ENCODE data around the gene DMD.

The DMD gene

DNA sequence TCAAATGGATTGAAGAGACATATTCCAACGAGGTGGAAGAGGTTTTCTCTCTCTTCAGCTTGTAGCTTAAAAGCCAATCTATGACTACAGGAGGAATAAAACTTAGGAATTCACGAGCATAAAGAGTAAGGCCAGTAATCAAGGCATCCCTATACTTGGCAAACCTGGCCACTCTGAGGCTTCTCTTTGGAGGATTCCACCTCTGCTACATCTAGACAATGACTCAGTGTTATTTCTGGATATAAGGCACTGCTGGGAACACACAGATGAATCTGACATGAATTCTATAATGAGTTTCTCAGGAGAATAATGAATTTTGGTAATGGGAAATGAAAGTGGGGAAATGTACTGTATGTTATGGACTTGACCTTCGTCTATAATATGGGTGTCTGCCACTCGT lies 1123.7 kb downstream of the DMD start:
- Histone ChIP-seq H3K9me3 (ENCODE audit: control extremely low read depth in 1 of 5, control insufficient read depth in 4 of 5, insufficient read depth in 2 of 5, low read depth in 1 of 5, low read length in 4 of 5) (no peaks in the 10 kb centered on the region), H3K4me1 (ENCODE audit: control extremely low read depth in 1 of 4, control insufficient read depth in 4 of 4, insufficient read depth in 4 of 4, low read length in 3 of 4) (no peaks in the 10 kb centered on the region), H3K36me3 (ENCODE audit: control insufficient read depth in 4 of 4, insufficient read depth in 4 of 4, low read length in 3 of 4) (no peaks in the 10 kb centered on the region), H3K27ac (ENCODE audit: insufficient read depth in 1 of 2, low read depth in 1 of 2, low read length in 2 of 2, poor library complexity in 1 of 2, severe bottlenecking in 2 of 2) (no peak overlapping the region), H3K4me3 (ENCODE audit: control insufficient read depth in 1 of 7, extremely low read depth in 1 of 7, insufficient read depth in 4 of 7, low read depth in 2 of 7, low read length in 6 of 7) (no peak overlapping the region), H3K27me3 (replicated peaks in 2 of 5; ENCODE audit: control insufficient read depth in 4 of 5, insufficient read depth in 5 of 5, low read length in 4 of 5) (no peaks in the 10 kb centered on the region)
- DNase-seq: no peak
- WGBS (ENCODE audit: insufficient coverage): 43% methylated on average over 2 of the region's 4 CpGs
- POLR2A ChIA-PET: no interaction called here
- CTCF ChIA-PET: no interaction called here

DNA sequence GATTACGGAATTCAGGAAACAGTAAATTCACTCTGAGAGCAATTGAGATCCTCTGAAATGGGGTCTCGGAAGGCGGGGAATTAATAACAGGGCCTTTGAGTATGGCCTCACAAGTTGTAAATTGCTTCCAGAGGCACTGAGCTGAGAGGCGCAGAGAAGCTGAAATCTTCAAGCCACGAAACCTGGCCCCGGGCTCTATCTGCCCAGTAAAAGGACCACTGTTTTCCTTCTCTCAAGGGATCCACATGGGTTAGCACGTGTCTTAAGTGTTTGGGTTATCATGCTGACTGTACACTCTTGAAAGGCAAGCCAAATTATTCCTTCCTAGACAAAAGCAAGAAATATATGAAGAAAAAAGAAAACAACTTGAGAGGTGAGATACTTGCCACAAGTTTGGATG lies 1126.6 kb downstream of the DMD start:
- H3K27me3 ChIP-seq (replicated peaks in 2 of 5; ENCODE audit: control insufficient read depth in 4 of 5, insufficient read depth in 5 of 5, low read length in 4 of 5): no peaks in the 10 kb centered on the region
- H3K27ac ChIP-seq (ENCODE audit: insufficient read depth in 1 of 2, low read depth in 1 of 2, low read length in 2 of 2, poor library complexity in 1 of 2, severe bottlenecking in 2 of 2): no peak overlapping the region
- CTCF ChIA-PET: no interaction called here
- WGBS (ENCODE audit: insufficient coverage): 82% methylated on average over 6 of the region's 7 CpGs
- H3K36me3 ChIP-seq (ENCODE audit: control insufficient read depth in 4 of 4, insufficient read depth in 4 of 4, low read length in 3 of 4): no peaks in the 10 kb centered on the region
- no peak for DNase-seq
- no peaks in the 10 kb centered on the region for H3K9me3 ChIP-seq (ENCODE audit: control extremely low read depth in 1 of 5, control insufficient read depth in 4 of 5, insufficient read depth in 2 of 5, low read depth in 1 of 5, low read length in 4 of 5)
- POLR2A ChIA-PET: no interaction called here
- H3K4me3 ChIP-seq (ENCODE audit: control insufficient read depth in 1 of 7, extremely low read depth in 1 of 7, insufficient read depth in 4 of 7, low read depth in 2 of 7, low read length in 6 of 7): no peak overlapping the region
- H3K4me1 ChIP-seq (ENCODE audit: control extremely low read depth in 1 of 4, control insufficient read depth in 4 of 4, insufficient read depth in 4 of 4, low read length in 3 of 4): no peaks in the 10 kb centered on the region

DNA sequence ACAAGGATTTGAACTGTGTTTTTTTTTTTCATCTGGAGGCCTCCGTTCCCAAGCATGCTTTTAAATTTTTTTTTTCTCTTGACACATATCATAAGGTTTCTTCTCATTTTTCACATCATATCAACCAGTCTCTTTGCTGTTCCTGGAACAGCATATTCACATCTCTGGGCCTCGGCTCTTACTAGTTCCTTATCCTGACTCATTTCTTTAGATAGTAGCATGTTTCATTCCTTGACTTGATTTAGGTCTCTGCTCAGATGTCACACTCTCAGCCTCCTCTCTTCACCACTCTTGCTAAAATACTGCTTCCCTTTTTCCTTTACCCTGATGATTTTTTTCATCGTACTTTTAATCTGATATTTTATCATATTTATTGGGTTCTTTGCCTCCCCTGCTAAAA lies 1163.1 kb downstream of the DMD start:
- WGBS (ENCODE audit: insufficient coverage): 84% methylated on average over 2 of the region's 3 CpGs
- no peaks in the 10 kb centered on the region for H3K27me3 ChIP-seq (replicated peaks in 2 of 5; ENCODE audit: control insufficient read depth in 4 of 5, insufficient read depth in 5 of 5, low read length in 4 of 5)
- no peaks in the 10 kb centered on the region for H3K36me3 ChIP-seq (ENCODE audit: control insufficient read depth in 4 of 4, insufficient read depth in 4 of 4, low read length in 3 of 4)
- no peaks in the 10 kb centered on the region for H3K4me1 ChIP-seq (ENCODE audit: control extremely low read depth in 1 of 4, control insufficient read depth in 4 of 4, insufficient read depth in 4 of 4, low read length in 3 of 4)
- CTCF ChIA-PET: no interaction called here
- no peak overlapping the region for H3K4me3 ChIP-seq (ENCODE audit: control insufficient read depth in 1 of 7, extremely low read depth in 1 of 7, insufficient read depth in 4 of 7, low read depth in 2 of 7, low read length in 6 of 7)
- POLR2A ChIA-PET: no interaction called here
- no peaks in the 10 kb centered on the region for H3K9me3 ChIP-seq (ENCODE audit: control extremely low read depth in 1 of 5, control insufficient read depth in 4 of 5, insufficient read depth in 2 of 5, low read depth in 1 of 5, low read length in 4 of 5)
- no peak for DNase-seq
- no peak overlapping the region for H3K27ac ChIP-seq (ENCODE audit: insufficient read depth in 1 of 2, low read depth in 1 of 2, low read length in 2 of 2, poor library complexity in 1 of 2, severe bottlenecking in 2 of 2)

DNA sequence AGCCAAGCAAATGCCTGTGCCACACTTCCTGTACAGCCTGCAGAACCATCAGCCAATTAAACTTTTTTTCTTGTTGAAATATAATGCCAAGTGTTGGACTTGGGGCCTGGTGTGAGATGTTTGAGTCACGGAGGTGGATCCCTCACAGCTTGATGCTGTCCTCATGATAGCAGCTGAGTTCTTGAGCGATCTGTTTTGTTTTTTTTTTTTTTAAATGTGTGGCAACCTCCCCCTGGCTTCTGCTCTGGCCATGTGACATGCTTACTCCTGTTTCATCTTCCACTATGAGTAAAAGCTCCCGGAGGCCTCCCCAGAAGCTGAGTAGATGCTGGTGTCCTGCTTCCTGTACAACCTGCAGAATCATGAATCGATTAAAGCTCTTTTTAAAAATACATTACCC lies 1166.2 kb downstream of the DMD start:
- Histone ChIP-seq H3K4me3 (ENCODE audit: control insufficient read depth in 1 of 7, extremely low read depth in 1 of 7, insufficient read depth in 4 of 7, low read depth in 2 of 7, low read length in 6 of 7) (no peak overlapping the region), H3K27me3 (replicated peaks in 2 of 5; ENCODE audit: control insufficient read depth in 4 of 5, insufficient read depth in 5 of 5, low read length in 4 of 5) (no peaks in the 10 kb centered on the region), H3K4me1 (ENCODE audit: control extremely low read depth in 1 of 4, control insufficient read depth in 4 of 4, insufficient read depth in 4 of 4, low read length in 3 of 4) (no peaks in the 10 kb centered on the region), H3K27ac (ENCODE audit: insufficient read depth in 1 of 2, low read depth in 1 of 2, low read length in 2 of 2, poor library complexity in 1 of 2, severe bottlenecking in 2 of 2) (no peak overlapping the region), H3K36me3 (ENCODE audit: control insufficient read depth in 4 of 4, insufficient read depth in 4 of 4, low read length in 3 of 4) (no peaks in the 10 kb centered on the region), H3K9me3 (ENCODE audit: control extremely low read depth in 1 of 5, control insufficient read depth in 4 of 5, insufficient read depth in 2 of 5, low read depth in 1 of 5, low read length in 4 of 5) (no peaks in the 10 kb centered on the region)
- ChIA-PET POLR2A (no interaction called here), CTCF (no interaction called here)
- no peak for DNase-seq
- 83% methylated on average over 2 of the region's 4 CpGs for WGBS (ENCODE audit: insufficient coverage)

DNA sequence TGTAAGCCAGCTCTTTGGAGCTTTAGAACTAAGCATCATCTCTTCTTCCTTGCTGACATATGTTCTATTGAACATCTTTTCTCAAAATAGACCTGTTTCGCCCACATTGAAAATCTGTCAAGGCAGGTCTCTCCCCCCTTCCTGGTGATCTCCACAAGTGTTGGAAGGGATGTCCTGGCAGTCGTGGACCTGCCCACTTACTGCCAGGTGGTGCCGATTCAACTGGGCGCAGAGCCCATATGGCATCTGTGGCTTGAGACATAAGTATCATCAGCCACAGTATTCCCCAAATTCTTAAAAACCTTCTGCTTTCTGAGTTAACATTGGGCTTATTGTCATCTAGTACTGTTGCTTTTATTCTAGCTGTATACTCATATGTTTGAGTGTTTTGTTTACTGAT lies 1170.2 kb downstream of the DMD start:
- Histone ChIP-seq H3K27ac (ENCODE audit: insufficient read depth in 1 of 2, low read depth in 1 of 2, low read length in 2 of 2, poor library complexity in 1 of 2, severe bottlenecking in 2 of 2) (no peak overlapping the region), H3K4me1 (ENCODE audit: control extremely low read depth in 1 of 4, control insufficient read depth in 4 of 4, insufficient read depth in 4 of 4, low read length in 3 of 4) (no peaks in the 10 kb centered on the region), H3K36me3 (ENCODE audit: control insufficient read depth in 4 of 4, insufficient read depth in 4 of 4, low read length in 3 of 4) (no peaks in the 10 kb centered on the region), H3K27me3 (replicated peaks in 2 of 5; ENCODE audit: control insufficient read depth in 4 of 5, insufficient read depth in 5 of 5, low read length in 4 of 5) (no peaks in the 10 kb centered on the region), H3K4me3 (ENCODE audit: control insufficient read depth in 1 of 7, extremely low read depth in 1 of 7, insufficient read depth in 4 of 7, low read depth in 2 of 7, low read length in 6 of 7) (no peak overlapping the region), H3K9me3 (ENCODE audit: control extremely low read depth in 1 of 5, control insufficient read depth in 4 of 5, insufficient read depth in 2 of 5, low read depth in 1 of 5, low read length in 4 of 5) (no peaks in the 10 kb centered on the region)
- DNase-seq: no peak
- ChIA-PET POLR2A (no interaction called here), CTCF (no interaction called here)
- whole genome bisulfite sequencing (ENCODE audit: insufficient coverage): 69% methylated on average over 4 of the region's 4 CpGs

DNA sequence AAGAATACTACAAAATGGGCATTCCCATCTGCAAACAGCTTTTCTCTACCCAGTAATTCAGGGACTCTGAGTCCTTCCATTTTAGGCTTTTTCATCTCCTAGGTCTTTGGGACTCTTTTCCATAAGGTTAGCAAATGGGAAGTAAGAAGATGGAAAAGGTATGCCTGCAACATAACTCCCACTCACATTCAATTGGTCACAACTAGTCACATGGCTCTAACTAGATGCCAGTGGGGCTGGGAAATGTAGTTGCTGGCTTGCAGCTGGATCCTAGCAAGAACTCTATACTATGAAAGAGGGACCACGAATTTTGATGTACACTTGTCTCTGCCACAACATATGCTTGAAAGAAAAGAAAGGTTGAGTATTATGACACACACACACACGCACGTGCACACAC lies 1184.6 kb downstream of the DMD start:
- ChIA-PET CTCF (no interaction called here), POLR2A (no interaction called here)
- no peak overlapping the region for H3K4me3 ChIP-seq (ENCODE audit: control insufficient read depth in 1 of 7, extremely low read depth in 1 of 7, insufficient read depth in 4 of 7, low read depth in 2 of 7, low read length in 6 of 7)
- no peaks in the 10 kb centered on the region for H3K36me3 ChIP-seq (ENCODE audit: control insufficient read depth in 4 of 4, insufficient read depth in 4 of 4, low read length in 3 of 4)
- no peak for DNase-seq
- H3K4me1 ChIP-seq (ENCODE audit: control extremely low read depth in 1 of 4, control insufficient read depth in 4 of 4, insufficient read depth in 4 of 4, low read length in 3 of 4): no peaks in the 10 kb centered on the region
- no CpG with 5 or more reads among the region's 3 CpGs for WGBS (ENCODE audit: insufficient coverage)
- no peaks in the 10 kb centered on the region for H3K9me3 ChIP-seq (ENCODE audit: control extremely low read depth in 1 of 5, control insufficient read depth in 4 of 5, insufficient read depth in 2 of 5, low read depth in 1 of 5, low read length in 4 of 5)
- H3K27me3 ChIP-seq (replicated peaks in 2 of 5; ENCODE audit: control insufficient read depth in 4 of 5, insufficient read depth in 5 of 5, low read length in 4 of 5): no peaks in the 10 kb centered on the region
- H3K27ac ChIP-seq (ENCODE audit: insufficient read depth in 1 of 2, low read depth in 1 of 2, low read length in 2 of 2, poor library complexity in 1 of 2, severe bottlenecking in 2 of 2): no peak overlapping the region

DNA sequence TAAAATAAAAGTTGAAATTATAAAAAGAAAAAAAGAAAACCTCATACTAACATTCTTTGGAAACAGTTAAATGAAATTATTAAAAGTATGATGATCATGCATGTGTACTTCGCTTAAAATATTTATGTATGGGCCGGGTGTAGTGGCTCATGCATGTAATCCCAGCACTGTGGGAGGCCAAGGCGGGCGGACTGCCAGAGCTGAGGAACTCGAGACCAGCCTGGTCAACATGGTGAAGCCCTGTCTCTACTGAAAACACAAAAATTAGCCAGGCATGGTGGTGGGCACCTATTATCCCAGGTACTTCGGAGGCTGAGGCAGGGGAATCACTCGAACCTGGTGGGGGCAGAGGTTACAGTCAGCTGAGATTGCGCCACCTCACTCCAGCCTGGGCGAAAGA lies 1187.3 kb downstream of the DMD start:
- no peaks in the 10 kb centered on the region for H3K36me3 ChIP-seq (ENCODE audit: control insufficient read depth in 4 of 4, insufficient read depth in 4 of 4, low read length in 3 of 4)
- CTCF ChIA-PET: no interaction called here
- no peak overlapping the region for H3K27ac ChIP-seq (ENCODE audit: insufficient read depth in 1 of 2, low read depth in 1 of 2, low read length in 2 of 2, poor library complexity in 1 of 2, severe bottlenecking in 2 of 2)
- H3K9me3 ChIP-seq (ENCODE audit: control extremely low read depth in 1 of 5, control insufficient read depth in 4 of 5, insufficient read depth in 2 of 5, low read depth in 1 of 5, low read length in 4 of 5): no peaks in the 10 kb centered on the region
- 93% methylated on average over 7 of the region's 9 CpGs for WGBS (ENCODE audit: insufficient coverage)
- H3K4me3 ChIP-seq (ENCODE audit: control insufficient read depth in 1 of 7, extremely low read depth in 1 of 7, insufficient read depth in 4 of 7, low read depth in 2 of 7, low read length in 6 of 7): no peak overlapping the region
- no peaks in the 10 kb centered on the region for H3K27me3 ChIP-seq (replicated peaks in 2 of 5; ENCODE audit: control insufficient read depth in 4 of 5, insufficient read depth in 5 of 5, low read length in 4 of 5)
- POLR2A ChIA-PET: interaction anchor here (0.6 kb wide), 1 partner anchor 436 kb away, joined by 5 read pairs; no protein-coding TSS in a partner anchor
- no peaks in the 10 kb centered on the region for H3K4me1 ChIP-seq (ENCODE audit: control extremely low read depth in 1 of 4, control insufficient read depth in 4 of 4, insufficient read depth in 4 of 4, low read length in 3 of 4)
- no peak for DNase-seq

DNA sequence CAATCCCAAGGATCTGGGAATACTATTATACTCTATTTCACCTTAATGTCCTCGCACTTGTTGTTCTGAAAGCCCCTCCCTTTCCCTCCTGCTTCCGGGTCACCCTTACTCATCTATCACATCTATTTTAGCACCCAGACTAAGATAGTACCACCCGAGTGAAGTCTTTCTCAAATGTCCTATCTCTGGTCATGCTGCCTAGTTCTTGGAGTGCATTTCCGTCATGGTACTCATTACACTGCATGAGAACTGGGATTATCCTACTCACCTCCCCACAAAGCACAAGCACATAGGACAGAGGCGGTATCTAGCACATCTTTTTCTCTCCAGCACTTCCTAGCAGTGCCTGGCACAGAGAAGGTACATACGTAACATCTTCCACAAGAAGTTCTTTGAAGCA lies 1195.2 kb downstream of the DMD start:
- no peak overlapping the region for H3K4me3 ChIP-seq (ENCODE audit: control insufficient read depth in 1 of 7, extremely low read depth in 1 of 7, insufficient read depth in 4 of 7, low read depth in 2 of 7, low read length in 6 of 7)
- no peaks in the 10 kb centered on the region for H3K9me3 ChIP-seq (ENCODE audit: control extremely low read depth in 1 of 5, control insufficient read depth in 4 of 5, insufficient read depth in 2 of 5, low read depth in 1 of 5, low read length in 4 of 5)
- ChIA-PET CTCF (no interaction called here), POLR2A (no interaction called here)
- DNase-seq: no peak
- WGBS (ENCODE audit: insufficient coverage): 84% methylated on average over 6 of the region's 6 CpGs
- no peaks in the 10 kb centered on the region for H3K27me3 ChIP-seq (replicated peaks in 2 of 5; ENCODE audit: control insufficient read depth in 4 of 5, insufficient read depth in 5 of 5, low read length in 4 of 5)
- no peak overlapping the region for H3K27ac ChIP-seq (ENCODE audit: insufficient read depth in 1 of 2, low read depth in 1 of 2, low read length in 2 of 2, poor library complexity in 1 of 2, severe bottlenecking in 2 of 2)
- no peaks in the 10 kb centered on the region for H3K36me3 ChIP-seq (ENCODE audit: control insufficient read depth in 4 of 4, insufficient read depth in 4 of 4, low read length in 3 of 4)
- H3K4me1 ChIP-seq (ENCODE audit: control extremely low read depth in 1 of 4, control insufficient read depth in 4 of 4, insufficient read depth in 4 of 4, low read length in 3 of 4): no peaks in the 10 kb centered on the region
